ENCODE measurements around the gene FAM168A.
"Not testable (repeated sequence)": the region's sequence is repeated elsewhere in the genome, so short reads cannot be mapped to it uniquely, and the experiment has no call there.

The FAM168A gene

DNA sequence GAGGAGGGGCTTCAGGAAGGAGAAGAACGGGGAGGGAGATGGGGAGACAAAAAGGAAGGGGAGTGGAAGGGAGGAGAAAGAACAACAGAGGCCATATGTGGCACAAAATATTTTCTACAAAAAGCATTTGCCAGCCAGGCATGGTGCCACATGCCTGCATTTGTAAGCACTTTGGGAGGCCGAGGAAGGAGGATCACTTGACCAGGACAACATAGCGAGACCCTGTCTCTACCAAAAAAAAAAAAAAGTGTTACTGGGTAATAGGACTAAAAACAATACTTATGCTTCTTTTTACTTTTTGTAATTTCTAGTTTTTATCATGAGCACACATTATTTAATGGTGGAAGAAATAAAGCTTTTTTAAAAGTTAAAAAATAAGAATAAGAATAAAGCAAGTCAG is 5.3 kb downstream of the FAM168A start:
- no peak for DNase-seq (ENCODE audit: low read depth)

GRCh38 chr11:73591743-73592142 is 6.2 kb downstream of the FAM168A start:
- DNase-seq (ENCODE audit: low read depth) = no peak

DNA sequence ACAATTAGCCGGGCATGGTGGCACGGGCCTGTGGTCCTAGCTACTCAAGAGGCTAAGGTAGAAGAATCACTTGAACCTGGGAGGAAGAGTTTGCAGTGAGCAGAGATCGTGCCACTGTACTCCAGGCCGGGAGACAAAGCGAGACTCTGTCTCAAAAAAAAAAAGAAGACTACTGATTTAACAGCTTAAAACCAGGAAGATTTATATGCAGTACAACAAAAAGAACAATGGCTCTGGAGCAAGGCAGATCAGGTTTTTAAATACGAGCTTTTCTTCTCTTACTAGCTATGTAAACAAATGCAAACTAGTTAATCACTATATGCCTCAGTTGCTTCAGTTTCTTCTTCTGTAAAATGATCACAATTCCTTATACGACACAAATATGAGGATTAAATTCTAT is 6.9 kb downstream of the FAM168A start:
- DNase-seq (ENCODE audit: low read depth) = no peak

- DNase-seq (ENCODE audit: low read depth) = no peak
Observed at GRCh38 chr11:73586791-73587190, 11.1 kb downstream of the FAM168A start.

DNA sequence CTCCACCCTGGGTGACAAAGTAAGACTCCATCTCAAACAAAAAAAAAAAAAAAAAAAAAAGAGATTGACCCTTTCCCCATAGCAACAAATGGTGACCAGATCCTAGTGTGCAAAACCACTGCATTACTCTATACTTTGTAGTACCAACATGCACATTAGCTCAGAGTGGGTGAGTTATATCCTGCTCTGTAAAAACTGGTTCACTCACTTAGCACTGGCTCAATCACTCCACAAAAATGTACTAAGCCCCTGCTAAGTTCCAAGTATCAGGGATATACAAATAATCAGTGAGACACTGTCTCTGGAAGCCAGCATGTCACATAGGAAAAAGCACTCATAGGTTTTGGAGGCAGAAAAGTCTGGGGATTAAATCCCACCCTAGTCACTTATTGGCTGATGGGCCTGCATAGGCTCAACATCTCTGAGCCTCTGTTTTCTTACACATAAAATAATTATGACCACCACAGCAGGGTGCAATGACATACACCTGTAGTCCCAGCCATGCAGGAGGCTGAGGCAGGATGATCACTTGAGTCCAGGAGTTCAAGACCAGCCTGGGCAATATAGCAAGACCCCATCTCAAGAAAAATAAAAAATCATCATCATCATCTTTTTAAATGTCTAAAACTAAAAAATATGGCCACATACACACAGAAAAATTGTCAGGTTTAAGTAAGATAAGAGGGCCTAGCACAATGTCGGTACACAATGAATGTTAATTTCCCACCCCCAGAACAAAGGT is 11.9 kb downstream of the FAM168A start:
- DNase-seq (ENCODE audit: low read depth) = no peak

DNA sequence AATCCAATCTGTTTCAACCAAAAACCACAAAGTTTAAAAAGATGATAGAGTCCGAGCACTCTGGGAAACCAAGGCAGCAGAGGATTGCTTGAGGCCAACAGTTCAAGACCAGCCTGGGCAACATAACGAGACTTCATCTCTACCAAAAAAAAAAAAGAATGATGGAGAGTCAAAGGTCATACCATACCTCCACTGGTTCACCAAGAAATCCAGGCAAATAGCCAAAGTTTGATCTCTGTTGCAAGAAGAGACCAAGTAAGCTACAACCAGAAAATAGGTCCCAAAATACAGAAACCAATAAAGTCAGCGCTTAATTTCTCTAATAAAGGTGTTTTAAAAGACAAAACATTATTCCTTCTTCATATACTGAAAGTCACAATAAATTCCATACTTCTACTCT is 13.1 kb downstream of the FAM168A start:
- no peak for DNase-seq (ENCODE audit: low read depth)

DNA sequence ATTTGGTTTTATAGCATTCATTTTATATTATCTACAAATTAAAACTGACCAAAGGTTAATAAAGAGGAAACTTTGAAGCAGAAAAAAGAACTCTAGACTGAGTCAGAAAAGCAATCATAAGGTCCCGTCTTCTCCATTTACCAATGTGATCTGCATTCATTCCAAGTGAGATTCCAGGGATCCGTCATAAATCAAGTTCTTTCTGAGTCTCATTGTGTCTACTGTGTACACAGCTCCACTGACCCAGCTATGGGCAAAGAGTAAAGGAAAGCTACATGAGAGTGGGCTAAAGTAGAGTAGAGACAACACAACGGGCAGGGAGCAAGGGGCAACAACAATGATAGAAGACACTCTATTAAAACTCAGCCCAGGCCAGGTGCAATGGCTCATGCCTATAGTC is 15.3 kb downstream of the FAM168A start:
- no peak for DNase-seq (ENCODE audit: low read depth)

DNA sequence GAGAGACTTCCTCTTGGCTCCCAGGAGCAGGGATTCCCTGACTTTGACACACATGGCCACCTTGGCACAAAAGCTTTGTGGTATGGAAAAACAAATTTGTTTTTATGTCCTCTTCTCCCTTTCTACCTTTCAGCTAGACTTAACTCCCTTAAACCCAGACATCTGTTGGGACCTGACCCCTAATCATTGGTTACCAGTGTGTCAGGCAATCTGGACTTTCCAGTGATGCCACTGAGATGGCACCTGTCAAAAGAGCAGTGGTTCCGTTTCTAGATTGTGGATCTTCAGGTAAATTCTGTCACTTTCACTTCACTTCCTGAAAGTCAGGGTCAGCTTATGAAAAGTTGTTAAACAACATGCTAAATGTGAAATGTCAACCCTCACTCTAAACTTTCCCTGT is 17.2 kb downstream of the FAM168A start:
- DNase-seq (ENCODE audit: low read depth) = not testable (repeated sequence)

DNA sequence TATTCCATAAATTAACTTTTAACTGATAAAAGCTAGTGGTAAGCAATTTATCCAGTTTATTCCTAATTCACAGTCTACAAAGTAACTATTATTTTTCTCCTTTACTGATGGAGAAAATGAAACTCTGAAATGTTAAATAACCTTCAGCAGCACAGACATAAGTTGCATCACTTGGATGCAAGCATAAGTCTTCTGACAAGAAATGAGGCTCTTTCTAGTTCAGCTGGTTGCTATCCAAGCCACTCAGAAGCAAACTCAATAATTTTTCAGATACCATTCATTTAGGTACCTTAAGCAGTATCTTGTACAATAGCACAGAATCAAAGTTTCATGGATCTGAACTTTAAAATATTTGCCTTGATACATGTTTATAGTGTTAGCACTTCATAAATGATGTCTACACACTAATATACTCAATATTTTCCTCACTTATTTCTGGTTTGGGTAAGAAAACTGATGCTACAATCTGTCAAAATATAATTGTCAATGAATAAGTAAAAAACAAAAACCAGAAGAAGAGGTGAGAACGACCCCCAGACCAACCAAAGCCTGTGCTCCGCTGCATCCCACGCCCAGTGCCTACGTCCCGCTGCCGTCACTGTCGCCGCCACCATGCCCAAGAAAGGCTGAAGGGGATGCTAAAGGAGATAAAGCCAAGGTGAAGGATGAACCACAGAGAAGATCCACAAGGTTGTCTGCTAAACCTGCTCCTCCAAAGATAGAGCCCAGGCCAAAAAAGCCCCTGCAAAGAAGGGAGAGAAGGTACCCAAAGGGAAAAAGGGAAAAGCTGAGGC is 18.1 kb downstream of the FAM168A start:
- DNase-seq (ENCODE audit: low read depth) = no peak

DNA sequence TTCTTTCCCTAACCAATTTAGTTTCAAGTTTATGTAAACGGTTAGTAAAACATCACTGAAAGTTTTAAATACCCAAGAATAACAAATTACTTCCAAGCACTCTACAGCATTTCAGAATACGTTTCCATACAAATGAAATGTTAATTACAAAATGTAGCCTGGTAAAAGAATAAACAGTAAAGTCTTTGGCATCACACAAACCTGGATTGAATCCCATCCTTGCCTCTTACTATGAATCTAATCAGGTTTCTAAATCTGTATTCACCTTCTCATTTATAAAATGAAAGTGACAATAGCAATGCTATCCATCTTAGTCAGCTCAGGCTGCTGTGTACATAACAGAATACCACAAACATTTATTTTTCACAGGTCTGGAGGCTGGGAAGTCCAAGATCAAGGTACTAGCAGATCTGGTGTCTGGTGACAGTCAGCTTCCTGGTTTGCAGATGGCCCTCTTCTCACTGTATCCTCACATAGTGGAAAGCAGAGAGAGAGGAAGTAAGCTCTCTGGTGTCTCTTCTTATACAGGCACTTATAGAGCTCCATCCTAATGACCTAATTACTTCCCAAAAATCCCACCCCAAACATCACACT is 19.2 kb downstream of the FAM168A start:
- DNase-seq (ENCODE audit: low read depth) = no peak

DNA sequence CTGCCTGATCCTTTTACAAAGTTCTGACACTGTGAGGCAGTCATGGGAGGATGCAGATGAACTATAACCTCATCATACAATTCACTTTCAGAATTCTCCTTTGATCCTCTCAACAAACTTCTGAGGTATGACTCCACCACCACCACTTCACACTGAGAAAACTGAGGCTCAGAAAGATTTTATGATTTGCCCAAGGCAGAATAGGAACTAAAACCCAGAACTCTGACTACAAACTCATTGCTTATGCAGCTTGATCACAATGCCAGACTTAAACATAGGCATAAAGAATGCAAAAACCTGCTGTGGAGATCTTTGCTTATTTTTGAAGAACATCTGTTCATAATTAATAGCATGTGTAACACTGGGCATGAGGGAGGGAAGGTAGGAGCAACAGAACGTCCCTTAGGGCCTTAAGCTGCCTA is 20.4 kb downstream of the FAM168A start:
- DNase-seq (ENCODE audit: low read depth) = no peak

DNA sequence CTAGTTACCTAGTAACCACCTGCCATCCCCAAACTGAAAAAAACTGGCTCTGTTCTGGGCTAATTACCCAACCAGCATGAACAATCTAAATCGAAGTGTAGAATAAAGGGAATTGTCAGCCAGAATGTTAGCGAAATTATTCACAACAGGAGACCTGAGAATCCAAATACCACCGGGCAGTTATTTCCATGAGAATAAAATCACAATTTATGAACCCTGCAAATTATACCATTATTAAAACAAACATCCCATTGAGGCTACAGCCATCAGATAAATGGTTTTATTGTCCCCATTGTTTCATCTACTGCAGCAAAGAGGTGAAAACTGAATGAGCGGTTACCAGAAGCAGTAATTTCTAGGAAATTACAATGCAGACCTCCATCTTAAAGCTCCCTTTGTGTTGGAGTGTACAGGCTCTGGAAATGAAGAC is 21.7 kb downstream of the FAM168A start:
- DNase-seq (ENCODE audit: low read depth) = no peak

DNA sequence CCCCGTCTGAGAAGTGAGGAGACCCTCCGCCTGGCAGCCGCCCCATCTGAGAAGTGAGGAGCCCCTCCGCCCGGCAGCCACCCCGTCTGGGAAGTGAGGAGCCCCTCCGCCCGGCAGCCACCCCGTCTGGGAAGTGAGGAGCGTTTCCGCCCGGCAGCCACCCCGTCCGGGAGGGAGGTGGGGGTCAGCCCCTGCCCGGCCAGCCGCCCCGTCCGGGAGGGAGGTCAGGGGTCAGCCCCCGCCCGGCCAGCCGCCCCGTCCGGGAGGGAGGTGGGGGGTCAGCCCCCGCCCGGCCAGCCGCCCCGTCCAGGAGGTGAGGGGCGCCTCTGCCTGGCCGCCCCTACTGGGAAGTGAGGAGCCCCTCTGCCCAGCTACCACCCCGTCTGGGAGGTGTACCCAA is 25.9 kb downstream of the FAM168A start:
- DNase-seq (ENCODE audit: low read depth) = not testable (repeated sequence)

- DNase-seq (ENCODE audit: low read depth) = no peak
Observed at GRCh38 chr11:73570415-73571114, 27.3 kb downstream of the FAM168A start.

GRCh38 chr11:73566977-73567755 is 30.7 kb downstream of the FAM168A start:
- no peak for DNase-seq (ENCODE audit: low read depth)

DNA sequence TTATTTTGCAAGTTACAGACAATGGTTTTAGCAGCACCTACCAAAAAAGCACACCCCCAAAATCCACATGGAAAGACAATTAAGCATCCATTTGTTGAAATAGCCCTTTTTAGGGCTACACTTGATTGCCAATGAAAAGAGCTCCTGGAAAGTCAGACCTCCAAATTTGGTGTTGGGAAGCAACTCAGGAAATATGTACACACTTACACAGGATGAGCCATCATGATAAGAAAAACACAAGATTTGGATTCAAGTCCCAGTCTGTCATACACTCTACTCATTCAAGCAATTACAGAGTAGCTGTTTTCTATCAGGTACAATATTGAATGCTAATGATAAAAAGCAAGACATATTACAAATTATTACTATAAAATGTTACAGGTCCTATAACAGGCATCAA is 31.5 kb downstream of the FAM168A start:
- DNase-seq (ENCODE audit: low read depth) = no peak

- no peak for DNase-seq (ENCODE audit: low read depth)
Observed at GRCh38 chr11:73565804-73566203, 32.1 kb downstream of the FAM168A start.

DNA sequence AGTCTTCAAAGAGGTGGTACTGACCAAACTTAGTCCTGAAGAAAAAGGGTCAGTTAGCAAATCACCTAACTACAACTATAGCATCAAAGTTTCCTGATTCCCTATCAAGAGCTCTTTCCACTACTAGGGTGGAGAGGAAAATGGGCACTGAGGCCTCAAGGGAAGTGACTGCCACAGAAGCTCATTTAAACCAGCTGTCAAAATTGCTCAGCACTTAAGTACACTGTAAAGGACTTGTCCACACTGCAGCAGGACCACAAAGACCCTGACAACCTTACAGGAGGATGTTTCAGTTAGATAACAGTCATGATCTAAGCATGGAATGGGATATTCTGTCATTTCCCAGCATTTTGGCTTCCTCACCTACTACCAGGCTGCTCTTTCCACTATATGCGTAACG is 33.0 kb downstream of the FAM168A start:
- no peak for DNase-seq (ENCODE audit: low read depth)

- no peak for DNase-seq (ENCODE audit: low read depth)
Observed at GRCh38 chr11:73563539-73564200, 34.2 kb downstream of the FAM168A start.

DNA sequence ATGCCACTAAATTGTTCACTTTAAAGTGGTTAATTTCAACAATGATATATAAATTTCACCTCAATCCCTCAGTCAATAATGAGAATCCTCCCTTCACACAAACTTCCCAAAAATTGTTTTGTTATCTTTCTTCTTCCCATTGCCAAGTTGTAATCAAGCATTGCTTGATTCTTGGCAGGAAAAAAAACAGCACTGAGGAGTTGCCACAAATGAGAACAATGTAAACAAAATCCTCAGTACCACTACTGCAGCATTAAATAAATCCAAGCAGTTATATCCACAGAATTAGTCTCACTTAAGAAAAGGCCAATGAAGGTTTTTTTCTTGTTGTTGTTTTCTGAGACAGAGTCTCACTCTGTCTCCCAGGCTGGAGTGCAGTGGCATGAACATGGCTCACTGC is 38.2 kb downstream of the FAM168A start:
- no peak for DNase-seq (ENCODE audit: low read depth)

DNA sequence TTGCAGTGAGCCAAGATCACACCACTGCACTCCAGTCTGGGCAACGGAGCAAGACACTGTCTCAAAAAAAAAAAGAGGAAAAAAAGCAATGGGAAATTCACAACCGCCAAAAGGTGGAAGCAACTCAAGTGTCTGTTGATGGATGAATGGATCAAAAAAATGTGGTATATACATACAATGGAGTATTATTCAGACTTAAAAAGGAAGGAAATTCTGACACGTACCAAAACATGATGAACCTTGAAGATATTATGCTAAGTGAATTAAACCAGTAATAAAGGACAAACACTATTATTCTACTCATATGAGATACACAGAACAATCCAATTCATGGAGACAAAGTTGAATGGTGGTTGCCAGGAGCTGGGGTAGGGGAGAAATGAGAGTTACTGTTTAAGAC is 40.9 kb downstream of the FAM168A start:
- no peak for DNase-seq (ENCODE audit: low read depth)
